ENCODE data around the gene UCK2. TPM values are rescaled to one million over a fixed set of nuclear protein-coding genes. Genes with fewer than 3 reads are reported as not detected.

The UCK2 gene
- total and polyA plus RNA-seq, 9 of the 15 experiments (the other 6 are each of a cell fraction or from before 2014, with no cell fraction given): 71.6 to 145 (median 95.8) TPM

GRCh38 chr1:165831146-165831545, 3.7 kb downstream of the UCK2 start:
- Histone ChIP-seq H3K9ac (ENCODE audit: insufficient read depth in 1 of 2, low read depth in 2 of 2, low read length in 2 of 2) (no peak overlapping the region), H3K9me3 (replicated peaks; ENCODE audit: control insufficient read depth, insufficient read depth, low read depth, low read length) (no peaks in the 10 kb centered on the region), H3K79me2 (ENCODE audit: control insufficient read depth, insufficient read depth, low read length) (peaks cover 86% of the 10 kb centered on the region), H3K36me3 (ENCODE audit: control insufficient read depth, insufficient read depth, low read length) (peaks cover 17% of the 10 kb centered on the region; the same call in 1 of the 3 replicates), H4K20me1 (replicated peaks; ENCODE audit: control insufficient read depth, insufficient read depth, low read length) (no peaks in the 10 kb centered on the region; the same call in 1 of the 2 replicates), H2AFZ (ENCODE audit: low read depth, low read length) (no peak overlapping the region), H3K27ac (ENCODE audit: extremely low read depth, low read depth, low read length) (no peak overlapping the region), H3K27me3 (ENCODE audit: control insufficient read depth in 2 of 2, insufficient read depth in 2 of 2, low read length in 2 of 2) (no peaks in the 10 kb centered on the region), H3K9me1 (ENCODE audit: control insufficient read depth, insufficient read depth, low read length) (no peaks in the 10 kb centered on the region), H3K4me2 (ENCODE audit: insufficient read depth, low read length) (no peak overlapping the region), H3K4me1 (replicated peaks in 1 of 2; ENCODE audit: control insufficient read depth in 2 of 2, insufficient read depth in 2 of 2, low read length in 2 of 2) (peaks cover 23 to 27% of the 10 kb centered on the region in 2 experiments), H3K4me3 (no peak overlapping the region)
- DNase-seq (ENCODE audit: extremely low read depth in 1 of 4, low spot score in 3 of 4): no peak
- BruUV-seq (replicated peaks): no TSS peak
- 79% methylated on average over 3 of the region's 3 CpGs for WGBS (ENCODE audit: insufficient coverage, low coverage, missing lambda C conversion rate)
- no peak for ATAC-seq
- CTCF ChIA-PET (ENCODE audit: low intra/inter-chr PET ratio): no interaction called here
- TF ChIP-seq KDM1A (IDR thresholded peaks at IDR 0.05) (peak in 1 of 2 experiments; percentile 25; a peak in 1 of 4 replicates), BCOR (IDR thresholded peaks at IDR 0.05) (peak; percentile 77), RBM25 (IDR thresholded peaks at IDR 0.05; ENCODE audit: low read depth, low read length, severe bottlenecking) (peak; percentile 82), RUNX1 (IDR thresholded peaks at IDR 0.05; ENCODE audit: low read depth) (no peak), CBX3 (IDR thresholded peaks at IDR 0.05; ENCODE audit: borderline replicate concordance in 1 of 2, low read length in 2 of 2) (peak in 1 of 2 experiments; percentile 41; a peak in 1 of 3 replicates), ZNF121 (CRISPR knock-in tag; conservative IDR thresholded peaks at IDR 0.05) (peak; percentile 99)
- in situ Hi-C loops (cut with MboI): no loop called here
- no peak for FAIRE-seq
- intact Hi-C loops (cut with micrococcal nuclease): no loop called here
- POLR2A ChIA-PET: interaction anchor here (0.6 to 5.9 kb wide), 6 partner anchors 11 to 70 kb away, joined by 3 to 48 read pairs (median 15); partner anchors contain the start of gene TMCO1

- H3K36me3 ChIP-seq (ENCODE audit: control insufficient read depth, insufficient read depth, low read length): peaks cover 27% of the 10 kb centered on the region; the same call in 2 of the 3 replicates
- H3K27me3 ChIP-seq (ENCODE audit: control insufficient read depth in 2 of 2, insufficient read depth in 2 of 2, low read length in 2 of 2): no peaks in the 10 kb centered on the region
- peaks cover 22 to 43% of the 10 kb centered on the region in 2 experiments for H3K4me1 ChIP-seq (replicated peaks in 1 of 2; ENCODE audit: control insufficient read depth in 2 of 2, insufficient read depth in 2 of 2, low read length in 2 of 2)
- no peaks in the 10 kb centered on the region for H3K9me1 ChIP-seq (ENCODE audit: control insufficient read depth, insufficient read depth, low read length)
- in situ Hi-C loops (cut with MboI) (no loop called here), intact Hi-C loops (cut with micrococcal nuclease) (no loop called here)
- WGBS (ENCODE audit: insufficient coverage, low coverage, missing lambda C conversion rate): 30% methylated on average over 9 of the region's 9 CpGs
- no peaks in the 10 kb centered on the region for H3K9me3 ChIP-seq (replicated peaks; ENCODE audit: control insufficient read depth, insufficient read depth, low read depth, low read length)
- peak; percentile 42 for ATAC-seq
- peak overlapping the region; percentile 68; the same call in 2 of the 3 replicates for H3K27ac ChIP-seq (ENCODE audit: extremely low read depth, low read depth, low read length)
- ChIA-PET CTCF (ENCODE audit: low intra/inter-chr PET ratio) (no interaction called here), POLR2A (interaction anchor here (1.5 to 5.1 kb wide), 3 partner anchors 10 to 14 kb away, joined by 3 to 41 read pairs (median 11); no protein-coding TSS in a partner anchor)
- H3K79me2 ChIP-seq (ENCODE audit: control insufficient read depth, insufficient read depth, low read length): peaks cover 99% of the 10 kb centered on the region
- peak overlapping the region; percentile 51 to 87; a peak in 3 of 4 replicates for H3K9ac ChIP-seq (ENCODE audit: insufficient read depth in 1 of 2, low read depth in 2 of 2, low read length in 2 of 2)
- no TSS peak for BruUV-seq (replicated peaks)
- no peak for FAIRE-seq
- H3K4me2 ChIP-seq (ENCODE audit: insufficient read depth, low read length): peak overlapping the region; percentile 81
- no peak overlapping the region for H3K4me3 ChIP-seq
- peaks cover 8% of the 10 kb centered on the region; the same call in 1 of the 2 replicates for H4K20me1 ChIP-seq (replicated peaks; ENCODE audit: control insufficient read depth, insufficient read depth, low read length)
- H2AFZ ChIP-seq (ENCODE audit: low read depth, low read length): peak overlapping the region; percentile 62
- peak in 1 of 4 experiments; percentile 64 for DNase-seq (ENCODE audit: extremely low read depth in 1 of 4, low spot score in 3 of 4)
- TF ChIP-seq MAFK (IDR thresholded peaks at IDR 0.05; ENCODE audit: low read length) (peak; percentile 50; the same call in 1 of the 2 replicates), ZNF79 (CRISPR knock-in tag; IDR thresholded peaks at IDR 0.05; ENCODE audit: low read depth) (no peak), MAFG (tag; conservative IDR thresholded peaks at IDR 0.05) (peak; percentile 77), SMAD1 (IDR thresholded peaks at IDR 0.05; ENCODE audit: low read depth, low read length, partially characterized antibody) (no peak), C11orf30 (IDR thresholded peaks at IDR 0.05; ENCODE audit: low read depth) (peak; percentile 86), ZNF592 (IDR thresholded peaks at IDR 0.05) (peak; percentile 42; the same call in 1 of the 2 replicates), ZNF316 (IDR thresholded peaks at IDR 0.05) (peak; percentile 75), HDAC8 (tag; IDR thresholded peaks at IDR 0.05) (no peak)
Measured at GRCh38 chr1:165832902-165833301, 5.5 kb downstream of the UCK2 start.

Measured in K562 (cell line).